AG09309 (cell line): ENCODE data around the gene TMC6.

Experiments
- DNase-seq: peaks from one replicate; pipeline ENCODE4 v3.0.0-alpha.2; 2010; ENCODE audit warnings: low read depth
- H3K4me3 ChIP-seq: 2 replicates; pipeline ENCODE4 v1.5.1; 2011; ENCODE audit warnings: mild to moderate bottlenecking, low read depth, low read length, moderate library complexity; ENCODE audit not compliant: control insufficient read depth
- TF ChIP-seq, protein P1 (sequence below): IDR thresholded peaks from 2 replicates; pipeline ENCODE4 v1.5.1; 2011; ENCODE audit warnings: mild to moderate bottlenecking, low read depth, low read length, inconsistent platforms; ENCODE audit not compliant: insufficient read depth, control insufficient read depth; ENCODE audit errors: missing control alignments

Gene TMC6

DNA sequence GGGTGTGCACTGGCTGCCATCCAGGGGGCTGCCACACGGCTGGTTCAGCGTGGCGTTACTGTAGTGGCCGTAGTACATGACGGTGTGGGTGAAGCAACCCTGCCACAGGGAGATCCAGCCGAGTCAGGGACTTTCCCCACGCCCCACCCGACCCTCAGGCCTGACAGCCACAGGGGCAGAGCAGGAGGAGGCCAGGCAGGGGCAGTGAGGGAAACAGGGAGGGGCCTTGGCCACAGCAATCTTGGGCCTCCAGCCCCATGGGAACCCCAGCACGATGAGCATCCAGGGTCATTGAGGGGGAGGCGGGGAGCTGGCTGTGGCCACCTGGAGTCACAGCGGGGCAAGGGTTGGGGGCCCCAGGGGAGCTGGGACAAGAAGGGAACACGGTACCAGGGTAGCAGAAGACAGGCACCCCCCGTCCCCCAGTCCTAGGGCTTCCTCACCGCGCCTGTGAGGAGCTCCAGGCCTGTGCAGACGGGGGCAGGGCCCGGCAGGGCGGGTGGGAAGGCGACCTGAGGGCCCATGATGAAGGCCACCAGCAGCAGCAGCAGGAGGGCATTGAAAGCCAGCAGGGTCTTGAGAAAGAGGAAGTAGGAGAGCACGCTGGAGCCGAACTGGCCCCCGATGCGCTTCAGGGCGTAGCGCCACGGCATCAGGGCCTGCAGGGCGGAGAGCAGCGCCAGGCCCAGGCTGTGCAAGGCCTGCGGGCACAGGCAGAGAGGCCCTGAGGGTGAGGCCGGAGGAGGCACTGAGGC, 4.3 kb downstream of the TMC6 start:
- TF ChIP-seq, protein P1, sequence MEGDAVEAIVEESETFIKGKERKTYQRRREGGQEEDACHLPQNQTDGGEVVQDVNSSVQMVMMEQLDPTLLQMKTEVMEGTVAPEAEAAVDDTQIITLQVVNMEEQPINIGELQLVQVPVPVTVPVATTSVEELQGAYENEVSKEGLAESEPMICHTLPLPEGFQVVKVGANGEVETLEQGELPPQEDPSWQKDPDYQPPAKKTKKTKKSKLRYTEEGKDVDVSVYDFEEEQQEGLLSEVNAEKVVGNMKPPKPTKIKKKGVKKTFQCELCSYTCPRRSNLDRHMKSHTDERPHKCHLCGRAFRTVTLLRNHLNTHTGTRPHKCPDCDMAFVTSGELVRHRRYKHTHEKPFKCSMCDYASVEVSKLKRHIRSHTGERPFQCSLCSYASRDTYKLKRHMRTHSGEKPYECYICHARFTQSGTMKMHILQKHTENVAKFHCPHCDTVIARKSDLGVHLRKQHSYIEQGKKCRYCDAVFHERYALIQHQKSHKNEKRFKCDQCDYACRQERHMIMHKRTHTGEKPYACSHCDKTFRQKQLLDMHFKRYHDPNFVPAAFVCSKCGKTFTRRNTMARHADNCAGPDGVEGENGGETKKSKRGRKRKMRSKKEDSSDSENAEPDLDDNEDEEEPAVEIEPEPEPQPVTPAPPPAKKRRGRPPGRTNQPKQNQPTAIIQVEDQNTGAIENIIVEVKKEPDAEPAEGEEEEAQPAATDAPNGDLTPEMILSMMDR = no peak
- DNase-seq = no peak
- no peak overlapping the region for H3K4me3 ChIP-seq

DNA sequence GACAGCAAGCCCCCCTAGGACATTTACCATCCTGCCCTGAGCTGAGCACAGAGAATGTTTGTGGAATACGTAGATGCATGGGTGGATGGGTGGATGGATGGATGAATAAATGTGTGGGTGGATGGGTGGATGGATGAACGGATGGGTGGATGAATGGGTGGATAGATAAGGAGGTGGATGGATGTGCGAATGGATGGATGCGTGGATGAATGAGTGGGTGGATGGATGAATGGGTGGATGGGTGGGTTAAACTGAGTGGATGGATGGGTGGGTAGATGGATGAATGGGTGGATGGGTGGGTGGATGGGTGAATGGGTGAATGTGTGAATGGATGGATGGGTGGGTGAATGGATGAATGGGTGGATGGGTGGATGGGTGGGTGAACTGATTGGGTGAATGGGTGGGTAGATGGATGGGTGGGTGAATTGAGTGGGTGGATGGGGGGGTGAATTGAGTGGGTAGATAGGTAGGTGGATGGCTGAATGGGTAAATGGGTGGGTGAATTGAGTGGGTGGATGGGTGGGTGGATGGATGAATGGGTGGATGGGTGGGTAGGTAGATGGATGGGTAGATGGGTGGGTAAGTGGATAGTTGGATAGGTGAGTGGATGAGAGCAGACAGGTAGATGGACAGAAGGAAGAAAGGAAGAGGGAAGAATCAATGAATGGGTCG, 5.2 kb downstream of the TMC6 start:
- DNase-seq = no peak
- TF ChIP-seq, protein P1 = no peak
- no peak overlapping the region for H3K4me3 ChIP-seq

GRCh38 chr17:78122931-78123249, 5.7 kb downstream of the TMC6 start:
- TF ChIP-seq, protein P1 = no peak
- DNase-seq = no peak
- no peak overlapping the region for H3K4me3 ChIP-seq

GRCh38 chr17:78122216-78122930, 6.2 kb downstream of the TMC6 start:
- TF ChIP-seq, protein P1 = no peak

GRCh38 chr17:78121801-78122215, 6.7 kb downstream of the TMC6 start:
- H3K4me3 ChIP-seq = no peak overlapping the region
- TF ChIP-seq, protein P1 = no peak
- DNase-seq = no peak

More at GRCh38 chr17:78122216-78122930, 6.2 kb downstream of the TMC6 start:
- DNase-seq = no peak
- no peak overlapping the region for H3K4me3 ChIP-seq

GRCh38 chr17:78120971-78121800, 7.4 kb downstream of the TMC6 start:
- DNase-seq = no peak
- H3K4me3 ChIP-seq = no peak overlapping the region
- TF ChIP-seq, protein P1 = no peak
